Subcutaneous adipose tissue (tissue), 4 donors: ENCODE data around the gene NT5M. TPM values are rescaled to one million over a fixed set of nuclear protein-coding genes. Genes with fewer than 3 reads are reported as not detected.

ENCODE experiments used
- total RNA-seq, 4 donors: library from RNA; depleted of rRNA; stranded (reverse); fragments of >200 nt; gene quantifications; one replicate each; pipeline ENCODE4 v1.1.0, GENCODE V29; 2016
- TF ChIP-seq, protein P1 (sequence below): fragments of 450-650 bp; IDR thresholded peaks from one replicate; pipeline ENCODE4 v1.5.1; 2016; ENCODE audit warnings: low read depth, mild to moderate bottlenecking, control low read depth, antibody characterized with exemption, moderate library complexity

Gene NT5M
- total RNA-seq, 4 donors from 2014 or later, result 2.1 to 2.6 (median 2.4) TPM

GRCh38 chr17:17393976-17394375 is 90.8 kb downstream of the NT5M start:
- TF ChIP-seq, protein P1, sequence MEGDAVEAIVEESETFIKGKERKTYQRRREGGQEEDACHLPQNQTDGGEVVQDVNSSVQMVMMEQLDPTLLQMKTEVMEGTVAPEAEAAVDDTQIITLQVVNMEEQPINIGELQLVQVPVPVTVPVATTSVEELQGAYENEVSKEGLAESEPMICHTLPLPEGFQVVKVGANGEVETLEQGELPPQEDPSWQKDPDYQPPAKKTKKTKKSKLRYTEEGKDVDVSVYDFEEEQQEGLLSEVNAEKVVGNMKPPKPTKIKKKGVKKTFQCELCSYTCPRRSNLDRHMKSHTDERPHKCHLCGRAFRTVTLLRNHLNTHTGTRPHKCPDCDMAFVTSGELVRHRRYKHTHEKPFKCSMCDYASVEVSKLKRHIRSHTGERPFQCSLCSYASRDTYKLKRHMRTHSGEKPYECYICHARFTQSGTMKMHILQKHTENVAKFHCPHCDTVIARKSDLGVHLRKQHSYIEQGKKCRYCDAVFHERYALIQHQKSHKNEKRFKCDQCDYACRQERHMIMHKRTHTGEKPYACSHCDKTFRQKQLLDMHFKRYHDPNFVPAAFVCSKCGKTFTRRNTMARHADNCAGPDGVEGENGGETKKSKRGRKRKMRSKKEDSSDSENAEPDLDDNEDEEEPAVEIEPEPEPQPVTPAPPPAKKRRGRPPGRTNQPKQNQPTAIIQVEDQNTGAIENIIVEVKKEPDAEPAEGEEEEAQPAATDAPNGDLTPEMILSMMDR, result no peak

DNA sequence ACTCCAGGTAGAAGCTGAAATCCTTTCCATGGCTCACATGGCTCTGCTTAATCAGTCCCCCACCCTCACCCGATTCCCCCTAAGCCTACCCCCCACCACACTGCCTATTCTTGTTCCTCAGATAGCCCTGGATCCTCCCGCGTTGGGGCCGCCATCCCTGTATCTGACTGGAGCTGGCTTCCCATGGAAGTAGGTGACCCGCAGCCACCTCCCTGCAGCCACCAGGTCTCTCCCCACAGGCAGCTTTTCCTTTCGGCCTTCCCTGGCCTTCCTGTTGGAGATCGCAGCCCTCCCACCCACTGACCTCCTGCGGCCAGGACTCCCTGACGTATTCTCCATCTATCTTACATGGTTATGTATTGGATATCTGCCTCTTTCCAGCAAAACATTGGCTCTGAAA is 91.3 kb downstream of the NT5M start:
- TF ChIP-seq, protein P1, result no peak

- TF ChIP-seq, protein P1, result no peak
These were observed 92.2 kb downstream of the NT5M start for GRCh38 chr17:17395246-17395802.

DNA sequence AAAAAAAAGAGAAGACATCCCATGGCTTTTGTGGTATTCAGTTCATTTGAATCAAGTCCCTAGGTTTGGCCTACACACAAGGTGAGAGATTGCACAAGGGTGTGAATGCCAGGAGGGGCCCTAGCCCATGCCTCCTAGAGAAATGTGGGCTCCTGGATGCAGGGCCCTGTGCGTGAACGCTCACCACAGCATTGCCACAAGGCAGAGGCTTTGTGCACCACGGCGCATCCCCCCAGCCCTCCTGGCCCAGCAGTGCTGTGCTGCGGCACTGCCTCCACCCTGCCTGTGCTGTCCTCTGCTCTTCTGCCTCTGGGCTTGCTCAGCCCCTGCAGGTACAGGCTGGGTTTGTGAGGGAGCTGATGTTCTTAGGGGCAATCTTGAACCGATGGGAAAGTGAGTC is 92.7 kb downstream of the NT5M start:
- TF ChIP-seq, protein P1, result no peak

Other genes with a start within 250 kb of the NT5M start
- gene PLD6, start 97.0 kb upstream of the NT5M start, total RNA-seq, result 10 to 100 TPM in 1 of 4 donors, 1 to 10 TPM in 3; 3.4 to 18.1 (median 3.7) TPM
- gene FLCN, start 66.2 kb upstream of the NT5M start, total RNA-seq, result 100 to 1,000 TPM in 1 of 4 donors, 10 to 100 TPM in 3; 25.4 to 123 (median 69.6) TPM
- 10 to 100 TPM; 43.6 to 63.8 (median 51.7) TPM for gene COPS3, start 22.1 kb upstream of the NT5M start, total RNA-seq
- gene MED9, start 173.6 kb downstream of the NT5M start, total RNA-seq, result 10 to 100 TPM in 3 of 4 donors, 1 to 10 TPM in 1; 6.5 to 16.6 (median 13.5) TPM
- gene RASD1, start 193.0 kb downstream of the NT5M start, total RNA-seq, result 100 to 1,000 TPM; 140 to 294 (median 198) TPM